HG03025 (cell line): Measurements from ENCODE around the gene PGPEP1.
"Not testable (repeated sequence)": the region's sequence is repeated elsewhere in the genome, so short reads cannot be mapped to it uniquely, and the experiment has no call there.

Source experiments
- ATAC-seq: cut with Tn5 transposase; IDR thresholded peaks from one replicate; pipeline ENCODE4 v1.9.1; 2021; ENCODE audit warnings: mild to moderate bottlenecking, moderate library complexity; ENCODE audit not compliant: unreplicated experiment, low FRiP score

The PGPEP1 gene

DNA sequence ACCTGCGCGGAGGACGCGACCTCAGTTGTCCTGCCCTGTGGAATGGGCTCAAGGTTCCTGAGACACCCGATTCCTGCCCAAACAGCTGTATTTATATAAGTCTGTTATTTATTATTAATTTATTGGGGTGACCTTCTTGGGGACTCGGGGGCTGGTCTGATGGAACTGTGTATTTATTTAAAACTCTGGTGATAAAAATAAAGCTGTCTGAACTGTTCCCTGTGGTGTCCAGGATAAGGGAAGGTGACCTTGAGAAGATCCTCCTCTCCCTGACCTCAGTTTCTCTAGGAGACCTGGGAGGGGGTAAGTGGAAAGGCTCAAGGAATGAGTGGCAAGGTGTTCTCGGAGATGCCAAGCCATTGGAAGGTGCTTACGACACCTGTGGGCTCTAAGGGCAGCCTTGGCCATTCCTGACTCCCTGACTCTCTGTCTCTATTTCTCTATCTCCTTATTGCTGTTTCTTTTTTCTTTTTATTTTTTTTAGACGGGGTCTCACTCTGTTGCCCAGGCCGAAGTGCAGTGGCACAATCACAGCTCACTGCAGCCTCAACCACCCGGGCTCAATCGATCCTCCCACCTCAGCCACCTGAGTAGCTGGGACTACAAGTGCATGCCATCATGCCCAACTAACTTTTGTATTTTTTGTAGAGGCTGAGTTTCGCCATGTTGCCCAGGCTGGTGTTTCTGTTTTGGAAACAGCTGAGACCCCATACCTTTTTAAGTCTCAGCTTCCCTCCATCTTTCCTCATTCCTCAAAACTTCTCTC lies 48.7 kb downstream of the PGPEP1 start:
- no peak for ATAC-seq

DNA sequence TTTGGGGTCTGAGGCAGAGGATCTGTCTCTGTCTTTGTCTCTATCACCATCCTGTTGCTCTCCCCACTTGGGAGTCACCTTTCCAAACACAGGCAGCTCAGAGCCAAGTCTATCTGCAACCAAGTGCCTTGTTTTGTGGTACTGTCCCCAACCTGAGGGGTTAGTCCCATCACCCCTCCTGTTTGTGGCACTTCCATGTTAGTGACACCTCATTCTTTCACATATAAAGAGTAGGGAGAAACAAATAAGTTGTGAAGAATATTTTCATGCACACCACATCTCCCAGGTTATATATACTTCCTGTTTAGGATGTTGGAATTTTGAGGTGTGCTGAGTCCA lies 49.3 kb downstream of the PGPEP1 start:
- no peak for ATAC-seq

DNA sequence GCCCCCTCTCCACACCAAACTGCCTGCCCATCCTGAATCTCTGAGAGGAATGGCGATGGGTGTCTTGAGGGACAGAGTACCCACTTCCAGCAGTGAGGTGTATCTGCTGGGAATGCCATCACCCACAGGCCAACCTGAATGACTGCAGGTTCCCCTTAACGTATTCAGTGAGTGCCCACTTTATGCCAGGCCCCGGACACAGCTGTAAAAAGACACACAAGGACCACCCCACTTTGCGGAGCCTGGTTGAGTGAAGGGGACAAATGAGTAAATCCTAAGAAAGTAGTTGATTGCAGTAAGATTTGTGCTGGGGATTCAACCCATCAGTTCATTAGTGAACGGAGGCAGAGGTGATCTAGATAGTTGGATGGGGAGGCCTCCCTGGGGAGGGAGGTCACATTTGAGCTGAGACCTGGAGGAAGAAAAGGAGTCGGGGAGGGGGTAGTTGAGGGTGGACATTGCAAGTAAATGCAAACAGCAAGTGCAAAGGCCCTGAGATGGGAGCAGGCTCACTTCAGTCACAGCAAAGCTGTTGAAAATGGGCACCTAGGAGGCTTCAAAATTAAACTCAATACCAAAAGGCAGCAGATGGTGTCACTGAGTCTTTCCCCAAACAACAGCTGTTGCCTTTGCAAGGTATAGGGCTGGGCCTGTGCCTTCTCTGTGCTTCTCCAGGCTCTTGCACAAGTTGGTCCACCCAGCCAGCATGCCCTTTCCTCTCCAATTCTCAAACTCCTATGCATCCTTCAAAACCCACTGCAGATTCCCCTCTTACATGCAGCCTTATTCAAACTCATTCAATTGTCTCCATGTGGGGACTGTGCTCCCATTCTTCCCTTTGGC lies 49.9 kb downstream of the PGPEP1 start:
- no peak for ATAC-seq

DNA sequence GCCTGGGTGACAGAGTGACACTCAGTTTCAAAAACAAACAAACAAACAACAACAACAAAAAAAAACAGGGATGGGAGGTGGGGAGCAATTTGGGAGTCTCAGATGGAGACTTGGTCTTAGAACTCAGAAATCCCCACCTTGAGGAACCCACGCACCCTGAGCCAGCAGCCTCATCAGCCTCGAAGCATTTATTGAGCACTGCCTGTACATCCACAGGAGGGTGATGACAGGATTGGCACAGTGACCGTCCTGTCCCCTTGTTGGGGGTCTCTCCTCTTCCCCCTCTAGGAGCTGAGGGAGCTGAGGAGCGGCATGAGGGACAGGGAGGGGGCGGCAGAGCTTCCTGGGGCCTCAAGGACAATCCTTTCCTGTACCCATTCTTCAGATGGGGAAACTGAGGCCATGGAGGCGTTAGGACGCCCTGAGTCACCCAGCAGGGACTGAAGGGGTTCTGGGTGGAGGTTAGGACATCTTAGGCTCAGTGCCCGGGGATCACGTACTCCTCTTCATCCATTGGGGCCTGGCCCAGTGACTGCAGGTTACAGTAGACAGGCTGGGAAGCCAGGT lies 51.2 kb downstream of the PGPEP1 start:
- no peak for ATAC-seq

DNA sequence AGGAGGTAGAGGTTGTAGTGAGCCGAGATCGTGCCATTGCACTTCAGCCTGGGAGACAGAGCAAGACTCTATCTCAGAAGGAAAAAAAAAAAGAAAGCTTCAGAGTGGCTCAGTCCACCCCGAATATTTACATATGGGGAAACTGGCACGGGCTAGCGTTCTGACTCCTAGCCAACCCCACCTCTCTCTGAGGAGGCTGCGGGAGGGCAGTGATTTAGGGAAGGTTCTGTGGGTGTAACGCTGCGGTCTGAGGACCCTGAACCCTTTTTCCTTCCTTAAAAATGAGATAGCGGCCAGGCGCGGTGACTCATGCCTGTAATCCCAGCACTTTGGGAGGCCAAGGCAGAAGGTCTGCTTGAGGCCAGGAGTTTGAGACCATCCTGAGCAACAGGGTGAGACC lies 52.0 kb downstream of the PGPEP1 start:
- ATAC-seq = no peak

DNA sequence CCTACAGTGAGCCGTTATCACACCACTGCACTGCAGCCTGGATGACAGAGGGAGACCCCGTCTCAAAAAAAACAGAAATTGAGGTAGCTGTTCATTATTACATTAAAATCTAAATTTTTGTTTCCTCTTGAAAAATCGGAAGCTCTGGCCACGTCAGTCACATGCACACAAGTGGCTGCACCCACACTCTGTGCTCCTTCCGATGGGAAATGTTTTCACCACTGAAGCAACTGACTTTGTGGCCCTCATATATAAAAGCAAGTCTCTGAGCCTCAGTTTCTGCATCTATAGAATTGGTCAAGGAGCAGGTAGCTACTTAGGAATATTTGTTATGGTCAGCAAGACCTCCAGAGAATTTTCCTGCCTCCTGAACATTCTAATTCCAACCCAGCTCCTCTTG lies 52.5 kb downstream of the PGPEP1 start:
- ATAC-seq = no peak

DNA sequence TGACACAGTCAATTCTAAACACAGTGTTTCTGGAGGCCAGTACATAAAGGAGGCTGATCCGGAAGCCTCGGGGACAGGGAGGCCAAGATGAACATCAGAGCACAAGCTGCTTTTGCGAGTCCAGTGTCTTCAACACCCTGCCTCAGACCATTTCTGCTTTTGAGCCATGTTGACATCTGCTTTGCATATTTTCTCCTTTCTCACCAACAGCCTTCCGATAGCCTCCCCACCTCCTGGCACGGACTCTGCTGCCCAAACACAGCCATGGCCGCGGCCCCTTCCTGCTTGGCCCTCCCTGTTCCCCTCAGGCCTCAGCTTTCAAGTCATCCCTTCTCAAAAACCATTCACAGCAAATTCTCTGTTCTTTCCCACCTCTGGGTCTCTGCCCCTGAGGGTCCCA lies 53.4 kb downstream of the PGPEP1 start:
- no peak for ATAC-seq

DNA sequence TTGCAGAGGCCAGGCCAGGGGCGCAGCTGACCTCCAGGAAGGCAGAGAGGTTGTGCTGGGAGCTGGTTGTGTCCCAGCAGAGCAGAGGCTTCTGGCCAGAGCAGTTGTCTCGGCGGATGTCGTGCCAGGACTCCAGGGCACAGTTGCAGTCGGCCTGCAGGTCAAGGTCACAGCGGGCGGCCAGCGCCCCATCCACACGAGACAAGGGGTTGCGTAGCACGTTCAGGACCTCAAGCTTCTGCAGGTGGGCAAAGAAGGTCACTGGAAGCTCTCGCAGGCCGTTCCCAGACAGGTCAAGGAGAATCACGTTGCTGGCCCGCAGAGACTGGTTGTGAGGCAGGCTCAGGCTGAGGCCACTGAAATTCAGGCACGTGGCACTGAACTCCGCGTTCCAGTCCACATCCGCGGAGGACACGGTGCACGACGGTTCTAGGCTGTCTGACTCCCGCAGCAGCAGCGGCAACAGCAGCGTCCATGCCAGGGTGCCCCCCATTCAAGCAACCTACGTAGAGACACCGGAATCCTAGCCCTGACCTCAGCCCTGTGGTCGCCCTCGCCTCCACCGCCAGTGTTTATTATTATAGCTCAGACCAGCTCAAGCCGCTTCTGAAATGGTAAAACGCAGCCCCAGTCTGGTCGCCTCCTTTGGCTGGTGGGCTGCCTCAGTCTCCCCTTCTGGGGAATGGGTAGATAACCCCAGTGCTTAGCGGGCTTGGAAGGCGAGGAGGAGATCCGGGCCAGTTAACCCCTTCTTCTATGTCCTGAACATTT lies 56.3 kb downstream of the PGPEP1 start:
- ATAC-seq = no peak

DNA sequence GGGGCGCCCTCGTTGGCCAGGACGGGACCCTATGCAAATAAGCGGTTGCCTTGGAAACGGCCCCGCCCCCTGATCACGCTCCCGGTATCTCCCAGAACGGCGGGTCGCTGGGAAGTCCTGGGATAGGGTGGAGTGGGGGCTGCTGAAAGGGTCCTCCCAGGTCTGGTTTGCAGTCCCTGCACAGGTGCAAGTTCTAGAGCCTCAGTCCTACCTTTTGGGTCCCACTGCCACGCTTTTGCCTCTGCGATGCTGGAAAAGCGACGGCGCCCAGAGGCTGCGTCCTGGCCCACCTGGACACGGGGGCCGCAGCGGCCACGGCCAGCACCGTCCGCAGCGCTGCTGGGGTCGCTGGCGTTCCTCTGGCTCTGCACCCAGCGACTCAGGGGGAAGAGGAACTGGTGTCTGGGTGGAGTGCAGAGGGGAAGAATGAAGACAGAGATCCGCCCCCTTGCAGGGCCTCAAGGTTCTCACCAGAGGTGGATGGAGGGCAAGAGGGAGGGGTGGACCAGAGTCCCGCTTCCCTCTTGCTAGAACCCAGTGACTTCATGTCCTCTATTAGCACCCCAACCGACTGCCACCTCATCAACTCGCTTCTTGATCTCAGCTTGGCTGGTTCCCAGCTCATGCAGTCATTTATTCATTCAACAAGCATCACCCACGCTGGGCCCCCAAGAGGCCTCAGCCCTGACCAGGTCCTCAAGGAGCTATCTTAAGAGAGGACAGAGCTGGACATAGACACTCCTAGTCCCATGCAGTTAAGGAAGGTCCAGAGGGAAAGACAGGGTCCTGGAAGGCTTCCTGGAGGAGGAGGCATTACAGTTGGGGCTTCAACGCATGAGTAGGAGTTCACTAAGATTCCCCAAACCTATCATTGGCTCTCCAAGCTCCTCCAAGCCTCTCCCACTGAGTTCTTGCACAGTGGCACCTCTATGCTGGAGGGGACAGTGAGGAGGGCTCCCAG lies 57.1 kb downstream of the PGPEP1 start, which contains the start of gene LRRC25:
TSS of gene LRRC25 (minus strand) at position 381 of the 961 bp plus-strand sequence. CDS start 659 bp downstream, outside the sequence.
- no peak for ATAC-seq

DNA sequence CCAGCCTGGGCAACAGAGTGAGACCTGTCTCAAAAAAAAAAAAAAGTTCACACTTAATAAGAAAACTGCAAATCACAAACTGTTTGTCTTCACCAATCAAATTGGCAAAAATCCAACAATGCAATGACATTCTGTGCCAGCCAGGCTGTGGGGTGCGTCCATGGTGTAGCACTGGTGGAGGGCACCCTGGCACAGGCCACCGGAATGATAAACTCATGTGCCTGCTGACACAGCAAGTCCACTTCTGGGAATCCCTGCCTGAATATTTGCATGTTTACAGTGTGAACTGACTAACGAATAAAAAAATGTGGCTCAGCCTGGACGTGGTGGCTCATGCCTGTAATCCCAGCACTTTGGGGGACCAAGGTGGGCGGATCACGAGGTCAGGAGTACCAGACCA lies 58.6 kb downstream of the PGPEP1 start:
- no peak for ATAC-seq

DNA sequence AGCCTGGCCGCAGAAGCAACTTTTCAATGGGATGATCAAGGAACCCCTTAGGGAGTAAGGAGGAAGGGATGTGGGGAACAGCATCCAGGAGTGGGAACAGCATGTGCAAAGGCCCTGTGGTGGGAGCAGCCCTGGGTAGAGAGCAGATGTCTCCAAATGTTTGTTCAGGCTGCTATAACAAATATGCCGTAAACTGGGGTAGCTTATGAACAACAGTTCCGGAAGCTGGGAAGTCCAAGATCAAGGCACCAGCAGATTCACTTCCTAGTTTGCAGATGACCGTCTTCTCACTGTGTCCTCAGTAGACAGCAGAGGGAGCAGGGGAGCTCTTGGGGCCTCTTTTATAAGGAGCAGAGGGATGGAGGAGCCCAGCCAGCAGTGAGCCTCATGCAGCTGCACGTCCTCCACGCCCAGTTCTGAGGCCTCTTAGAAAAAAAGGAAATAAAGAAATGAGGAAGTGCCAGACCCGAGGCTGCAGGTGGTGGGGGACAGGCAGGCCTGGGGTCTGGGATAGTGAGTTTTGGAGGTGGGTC lies 61.2 kb downstream of the PGPEP1 start:
- ATAC-seq = no peak

DNA sequence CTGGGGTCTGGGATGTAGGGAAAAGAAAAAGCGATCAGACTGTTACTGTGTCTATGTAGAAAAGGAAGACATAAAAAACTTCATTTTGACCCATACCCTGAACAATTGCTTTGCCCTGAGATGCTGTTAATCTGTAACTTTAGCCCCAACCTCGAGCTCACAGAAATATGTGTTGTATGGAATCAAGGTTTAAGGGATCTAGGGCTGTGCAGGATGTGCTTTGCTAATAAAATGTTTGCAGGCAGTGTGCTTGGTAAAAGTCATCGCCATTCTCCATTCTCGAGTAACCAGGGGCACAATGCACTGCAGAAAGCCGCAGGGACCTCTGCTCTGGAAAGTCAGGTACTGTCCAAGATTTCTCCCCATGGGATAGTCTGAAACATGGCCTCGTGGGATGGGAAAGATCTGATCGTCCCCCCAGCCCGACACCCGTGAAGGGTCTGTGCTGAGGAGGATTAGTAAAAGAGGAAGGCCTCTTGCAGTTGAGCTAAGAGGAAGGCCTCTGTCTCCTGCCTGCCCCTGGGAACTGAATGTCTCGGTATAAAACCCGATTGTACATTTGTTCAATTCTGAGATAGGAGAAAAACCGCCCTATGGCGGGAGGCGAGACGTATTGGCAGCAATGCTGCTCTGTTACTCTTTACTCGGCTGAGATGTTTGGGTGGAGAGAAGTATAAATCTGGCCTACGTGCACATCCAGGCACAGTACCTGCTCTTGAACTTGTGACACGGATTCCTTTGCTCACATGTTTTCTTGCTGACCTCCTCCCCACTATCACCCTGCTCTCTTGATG lies 62.3 kb downstream of the PGPEP1 start:
- ATAC-seq = not testable (repeated sequence)

DNA sequence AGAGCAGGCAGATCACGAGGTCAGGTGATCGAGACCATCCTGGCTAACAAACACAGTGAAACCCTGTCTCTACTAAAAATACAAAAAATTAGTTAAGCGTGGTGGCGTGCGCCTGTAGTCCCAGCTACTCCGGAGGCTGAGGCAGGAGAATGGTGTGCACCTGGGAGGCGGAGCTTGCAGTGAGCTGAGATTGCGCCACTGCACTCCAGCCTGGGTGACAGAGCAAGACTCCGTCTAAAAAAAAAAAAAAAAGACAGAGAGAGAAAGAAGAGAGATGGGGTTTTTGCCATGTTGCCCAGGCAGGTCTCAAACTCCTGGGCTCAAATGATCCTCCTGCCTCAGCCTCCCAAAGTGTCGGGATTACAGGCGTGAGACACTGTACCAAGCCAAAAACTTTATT lies 65.4 kb downstream of the PGPEP1 start:
- not testable (repeated sequence) for ATAC-seq

DNA sequence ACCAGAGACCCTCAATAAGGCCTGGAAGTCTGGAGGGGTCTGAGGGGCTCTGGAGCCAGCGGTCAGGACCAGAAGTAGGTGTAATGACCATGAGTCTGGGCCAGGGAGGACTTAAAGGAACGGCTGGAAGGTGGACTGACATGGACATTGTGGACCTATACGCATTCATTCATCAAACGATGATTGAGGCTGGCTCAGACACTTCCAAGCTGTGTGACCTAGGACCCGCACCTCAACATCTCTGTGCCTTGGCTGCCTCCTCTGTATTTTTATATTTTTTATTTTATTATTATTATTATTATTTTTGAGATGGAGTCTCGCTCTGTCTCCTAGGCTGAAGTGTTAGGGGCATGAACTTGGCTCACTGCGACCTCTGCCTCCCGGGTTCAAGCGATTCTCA lies 66.4 kb downstream of the PGPEP1 start:
- ATAC-seq = no peak

DNA sequence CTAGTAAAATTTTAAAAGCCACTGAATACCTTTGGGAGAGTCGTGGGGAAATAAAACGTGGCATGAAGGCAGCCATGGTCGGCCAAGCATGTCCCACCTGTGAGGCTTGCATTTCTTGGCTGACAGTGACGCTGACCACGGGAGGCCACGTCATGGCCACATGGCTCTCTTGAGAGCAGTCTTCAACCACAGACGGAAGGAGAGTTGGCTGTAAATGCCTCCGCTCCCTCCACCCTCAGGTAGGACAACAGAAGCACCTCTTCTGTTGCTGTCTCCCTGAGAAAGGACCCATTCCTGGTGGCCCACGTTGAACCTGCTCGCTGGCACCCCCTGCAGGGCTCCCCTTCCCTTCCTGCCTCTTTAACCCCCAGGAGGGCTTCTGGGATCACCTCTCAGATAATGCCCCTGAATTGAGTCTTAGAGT lies 67.7 kb downstream of the PGPEP1 start:
- ATAC-seq = no peak

DNA sequence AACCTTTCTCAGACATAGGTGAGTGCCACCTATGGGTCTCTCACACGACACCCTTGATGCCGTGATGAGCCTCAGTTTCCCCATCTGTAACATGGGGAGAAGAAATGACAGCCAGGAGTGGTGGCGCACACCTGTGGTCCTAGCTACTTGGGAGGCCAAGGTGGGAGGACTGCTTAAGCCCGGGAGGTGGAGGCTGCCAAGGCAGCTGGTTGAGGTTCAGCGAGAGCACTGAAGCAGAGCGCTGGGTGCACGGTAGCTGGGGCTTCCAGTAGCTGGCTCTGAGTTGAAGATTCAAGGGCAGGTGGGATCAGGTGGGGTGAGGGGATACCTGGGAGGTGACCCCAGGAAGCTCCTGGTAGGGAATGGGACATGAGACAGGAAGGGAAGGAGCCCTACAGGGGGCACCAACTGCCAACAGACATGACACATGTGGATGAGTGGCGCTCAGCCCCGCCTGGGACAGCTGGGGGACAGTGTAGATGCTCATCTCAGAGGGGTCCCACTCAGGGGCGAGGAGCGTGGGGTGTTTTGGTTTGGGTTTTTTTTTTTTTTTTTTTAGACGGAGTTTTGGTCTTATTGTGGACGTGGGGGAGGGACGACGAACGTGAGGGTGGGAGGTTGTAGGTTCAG lies 72.3 kb downstream of the PGPEP1 start:
- no peak for ATAC-seq

DNA sequence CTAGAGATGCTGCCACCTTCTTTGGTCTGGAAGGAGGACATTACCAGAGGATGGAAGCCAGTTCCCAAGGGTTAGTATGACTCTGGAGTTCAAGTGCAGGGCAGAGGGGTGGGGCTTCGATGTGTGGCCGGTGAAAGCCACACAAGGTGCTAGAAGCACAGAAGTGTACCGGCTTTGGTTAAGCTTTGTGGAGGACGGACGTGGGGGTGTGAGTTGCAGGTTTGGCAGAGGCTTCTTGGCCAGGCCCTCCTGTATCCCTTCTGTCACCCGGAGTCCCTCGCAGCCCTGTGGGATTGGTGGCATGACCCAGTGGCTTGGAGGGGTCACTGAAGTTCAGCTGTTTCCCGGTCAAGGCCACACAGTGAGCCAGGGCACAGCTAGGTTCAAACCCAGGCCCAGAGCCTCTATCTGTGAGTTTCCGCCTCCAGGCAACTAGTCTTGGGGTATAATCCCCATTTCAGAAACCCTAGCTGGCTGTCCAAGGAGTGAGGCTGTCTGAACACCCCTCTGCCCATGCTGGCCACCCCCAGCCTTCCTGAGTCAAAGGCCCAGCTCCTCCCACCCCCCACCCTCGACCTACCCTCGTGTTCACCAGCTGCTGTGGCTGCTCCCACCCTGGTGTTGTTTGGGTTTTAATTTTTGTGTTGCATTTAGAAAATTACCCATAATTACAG lies 74.2 kb downstream of the PGPEP1 start:
- no peak for ATAC-seq
